ENCODE measurements around the gene MAP7D1. TPM values are rescaled to one million over a fixed set of nuclear protein-coding genes. Genes with fewer than 3 reads are reported as not detected.

Gene MAP7D1
- total and polyA plus RNA-seq, 2 donors (not counting 3 experiments of a cell fraction or from before 2014, with no cell fraction given): 69.7 to 193 TPM

GRCh38 chr1:36144413-36144812 lies 11.5 kb upstream of the MAP7D1 start:
- FAIRE-seq (no peak), DNase-seq (ENCODE audit: low read depth, low spot score) (no peak)
- Histone ChIP-seq H3K27ac (ENCODE audit: insufficient read depth, low read depth, low read length) (no peak overlapping the region), H3K9ac (replicated peaks; ENCODE audit: extremely low read depth, insufficient read depth, low read length) (no peak overlapping the region), H3K9me3 (replicated peaks; ENCODE audit: control insufficient read depth, insufficient read depth, low read length) (no peaks in the 10 kb centered on the region), H3K27me3 (ENCODE audit: control insufficient read depth in 2 of 2, insufficient read depth in 2 of 2, low read length in 2 of 2) (no peaks in the 10 kb centered on the region), H3K36me3 (ENCODE audit: control insufficient read depth in 2 of 2, extremely low read depth in 1 of 2, insufficient read depth in 2 of 2, low read length in 2 of 2) (peaks cover 0 to 3% of the 10 kb centered on the region in 2 experiments), H4K20me1 (replicated peaks; ENCODE audit: control insufficient read depth, extremely low read depth, insufficient read depth, low read length) (no peaks in the 10 kb centered on the region), H3K9me1 (replicated peaks; ENCODE audit: control insufficient read depth, extremely low read depth, insufficient read depth, low read length) (no peaks in the 10 kb centered on the region), H3K79me2 (ENCODE audit: control insufficient read depth, insufficient read depth, low read length) (peaks cover 70% of the 10 kb centered on the region), H2AFZ (ENCODE audit: low read depth, low read length) (no peak overlapping the region), H3K4me1 (ENCODE audit: control insufficient read depth, extremely low read depth, insufficient read depth, low read length) (peaks cover 13% of the 10 kb centered on the region), H3K4me3 (replicated peaks in 1 of 3; ENCODE audit: insufficient read depth in 1 of 3, low read depth in 1 of 3, low read length in 3 of 3) (no peak overlapping the region), H3K4me2 (ENCODE audit: insufficient read depth, low read length) (no peak overlapping the region)
- intact Hi-C loops (cut with micrococcal nuclease) (no loop called here), dilution Hi-C loops (cut with MboI; ENCODE audit: extremely low pct_ligation_motif_present, low sequenced_read_pairs) (no loop called here)
- POLR2A ChIA-PET: no interaction called here
- no TSS peak for BruUV-seq (replicated peaks)
- CTCF ChIA-PET: interaction anchor here (1.2 to 3.9 kb wide), 2 partner anchors 10 to 141 kb away, joined by 4 to 25 read pairs; no protein-coding TSS in a partner anchor
- TF ChIP-seq FOS (IDR thresholded peaks at IDR 0.05; ENCODE audit: borderline replicate concordance, insufficient read depth, low read length) (no peak), GATA2 (IDR thresholded peaks at IDR 0.05; ENCODE audit: insufficient read depth, insufficient read length, low read depth, low read length) (no peak), POLR2AphosphoS5 (IDR thresholded peaks at IDR 0.05; ENCODE audit: insufficient read depth, low read depth, low read length) (no peak)

- POLR2A ChIA-PET: interaction anchor here (0.6 to 3.8 kb wide), 7 partner anchors 11 to 39 kb away, joined by 3 to 19 read pairs (median 6); no protein-coding TSS in a partner anchor
- no peak for FAIRE-seq
- no peaks in the 10 kb centered on the region for H3K9me1 ChIP-seq (replicated peaks; ENCODE audit: control insufficient read depth, extremely low read depth, insufficient read depth, low read length)
These were observed 7.1 kb upstream of the MAP7D1 start for GRCh38 chr1:36148821-36149236.

More at GRCh38 chr1:36148821-36149236, 7.1 kb upstream of the MAP7D1 start:
- H3K79me2 ChIP-seq (ENCODE audit: control insufficient read depth, insufficient read depth, low read length): peaks cover 40% of the 10 kb centered on the region
- peak overlapping the region; percentile 55 for H3K27ac ChIP-seq (ENCODE audit: insufficient read depth, low read depth, low read length)
- dilution Hi-C loops (cut with MboI; ENCODE audit: extremely low pct_ligation_motif_present, low sequenced_read_pairs) (no loop called here), intact Hi-C loops (cut with micrococcal nuclease) (loop anchor here (1.0 to 5.0 kb wide), 14 partner anchors 8 to 271 kb away; partner anchors contain the start of genes EVA1B and THRAP3)
- TF ChIP-seq MAX (IDR thresholded peaks at IDR 0.05; ENCODE audit: insufficient read depth, insufficient read length): no peak
- TF ChIP-seq EZH2 (IDR thresholded peaks at IDR 0.05; ENCODE audit: borderline replicate concordance, low read depth, low read length, severe bottlenecking): no peak
- TF ChIP-seq CTCF (IDR thresholded peaks at IDR 0.05; ENCODE audit: extremely low read depth in 1 of 2, insufficient read depth in 1 of 2, low read depth in 1 of 2, low read length in 2 of 2): no peak
- TF ChIP-seq POLR2AphosphoS5 (IDR thresholded peaks at IDR 0.05; ENCODE audit: insufficient read depth, low read depth, low read length): no peak
- TF ChIP-seq POLR2A (IDR thresholded peaks at IDR 0.05; ENCODE audit: low read depth, low read length): no peak
- TF ChIP-seq GATA2 (IDR thresholded peaks at IDR 0.05; ENCODE audit: insufficient read depth, insufficient read length, low read depth, low read length): no peak
- no peak for TF ChIP-seq JUN (IDR thresholded peaks at IDR 0.05; ENCODE audit: borderline replicate concordance, insufficient read depth, insufficient read length, low read depth)
- TF ChIP-seq MYC (IDR thresholded peaks at IDR 0.05; ENCODE audit: low read depth, low read length): no peak
- no peak for TF ChIP-seq FOS (IDR thresholded peaks at IDR 0.05; ENCODE audit: borderline replicate concordance, insufficient read depth, low read length)
- H3K4me2 ChIP-seq (ENCODE audit: insufficient read depth, low read length): peak overlapping the region; percentile 90
- peak overlapping the region; percentile 72 for H2AFZ ChIP-seq (ENCODE audit: low read depth, low read length)
- peaks cover 31% of the 10 kb centered on the region for H3K4me1 ChIP-seq (ENCODE audit: control insufficient read depth, extremely low read depth, insufficient read depth, low read length)
- CTCF ChIA-PET: interaction anchor here (0.8 to 9.3 kb wide), 27 partner anchors 11 to 273 kb away, joined by 3 to 201 read pairs (median 6); partner anchors contain the start of gene THRAP3
- H4K20me1 ChIP-seq (replicated peaks; ENCODE audit: control insufficient read depth, extremely low read depth, insufficient read depth, low read length): no peaks in the 10 kb centered on the region
- peak overlapping the region; percentile 46 to 84 (median 71) for H3K4me3 ChIP-seq (replicated peaks in 1 of 3; ENCODE audit: insufficient read depth in 1 of 3, low read depth in 1 of 3, low read length in 3 of 3)
- peak overlapping the region; percentile 80 for H3K9ac ChIP-seq (replicated peaks; ENCODE audit: extremely low read depth, insufficient read depth, low read length)
- DNase-seq (ENCODE audit: low read depth, low spot score): no peak
- H3K36me3 ChIP-seq (ENCODE audit: control insufficient read depth in 2 of 2, extremely low read depth in 1 of 2, insufficient read depth in 2 of 2, low read length in 2 of 2): no peaks in the 10 kb centered on the region
- no TSS peak for BruUV-seq (replicated peaks)
- H3K27me3 ChIP-seq (ENCODE audit: control insufficient read depth in 2 of 2, insufficient read depth in 2 of 2, low read length in 2 of 2): no peaks in the 10 kb centered on the region
- no peaks in the 10 kb centered on the region for H3K9me3 ChIP-seq (replicated peaks; ENCODE audit: control insufficient read depth, insufficient read depth, low read length)
